ENCODE measurements around the gene CD6. TPM values are rescaled to one million over a fixed set of nuclear protein-coding genes. Genes with fewer than 3 reads are reported as not detected.

CD6 gene
- total RNA-seq, 1 donor: 1.3 TPM

- no peak for DNase-seq (ENCODE audit: low read depth in 2 of 3, low spot score in 2 of 3)
Observed at GRCh38 chr11:61069427-61069826, 97.9 kb downstream of the CD6 start.

Small RNA genes within 50 kb of the gene (small RNA-seq; reads per million reads assigned to genes)
- not detected for gene RNU6-933P

Other genes starting within 250 kb of the CD6 start
- gene MS4A18, start 247.0 kb upstream of the CD6 start, total RNA-seq: not detected
- gene MS4A15, start 214.8 kb upstream of the CD6 start, total RNA-seq: not detected
- not detected for gene MS4A10, start 186.3 kb upstream of the CD6 start, total RNA-seq
- gene CCDC86, start 129.6 kb upstream of the CD6 start, total RNA-seq: 12.9 TPM
- gene PTGDR2, start 115.7 kb upstream of the CD6 start, total RNA-seq: 12.4 TPM
- not detected for gene ZP1, start 104.1 kb upstream of the CD6 start, total RNA-seq
- 132 TPM for gene PRPF19, start 65.1 kb upstream of the CD6 start, total RNA-seq
- 40.4 TPM for gene TMEM109, start 57.5 kb upstream of the CD6 start, total RNA-seq
- under 0.01 TPM for gene TMEM132A, start 47.2 kb upstream of the CD6 start, total RNA-seq
- 1.6 TPM for gene SLC15A3, start 19.5 kb upstream of the CD6 start, total RNA-seq
- gene CD5, start 130.8 kb downstream of the CD6 start, total RNA-seq: 0.54 TPM
- 6.7 TPM for gene VPS37C, start 189.7 kb downstream of the CD6 start, total RNA-seq
- gene PGA3, start 231.8 kb downstream of the CD6 start, total RNA-seq: not detected